Activated CD4-positive, alpha-beta T cell treated with anti-CD3 and anti-CD28 coated beads, Interleukin-2, amount 10 ng/mL, durations not matched to agents 7 days and 5 days (primary cell): ENCODE measurements around the gene GRIN3A. TPM values are rescaled to one million over a fixed set of nuclear protein-coding genes. Genes with fewer than 3 reads are reported as not detected.

ENCODE experiments used
- CTCF ChIA-PET: fragments of 350-600 bp; sonication (Branson Sonifier 250); formaldehyde crosslinking; loops from one replicate; lab custom pipeline; 2021; ENCODE audit warnings: antibody characterized with exemption; lab: Charles Lee
- POLR2A ChIA-PET: fragments of 350-600 bp; sonication (Branson Sonifier 250); formaldehyde crosslinking; loops from one replicate; lab custom pipeline; 2021; ENCODE audit warnings: antibody characterized with exemption; lab: Charles Lee
- DNase-seq: peaks from one replicate; pipeline ENCODE4 v3.0.0-alpha.2; 2020
- H3K27ac Mint-ChIP-seq: one replicate; pipeline ENCODE4 v1.8.0; 2021; ENCODE audit warnings: mild to moderate bottlenecking, moderate library complexity, mixed read lengths
- H3K27me3 Mint-ChIP-seq: one replicate; pipeline ENCODE4 v1.8.0; 2021; ENCODE audit warnings: mixed read lengths
- H3K36me3 Mint-ChIP-seq: one replicate; pipeline ENCODE4 v1.8.0; 2021; ENCODE audit warnings: low read depth, mixed read lengths
- H3K4me1 Mint-ChIP-seq: one replicate; pipeline ENCODE4 v1.8.0; 2021; ENCODE audit warnings: mixed read lengths
- H3K4me3 Mint-ChIP-seq: one replicate; pipeline ENCODE4 v1.8.0; 2021; ENCODE audit warnings: mild to moderate bottlenecking, moderate library complexity, mixed read lengths
- H3K9me3 Mint-ChIP-seq: one replicate; pipeline ENCODE4 v1.8.0; 2021; ENCODE audit warnings: mixed read lengths
- total RNA-seq, 2 experiments: library from RNA; stranded (reverse); gene quantifications; one replicate each; pipeline ENCODE4 v1.2.3, GENCODE V29; 2021

GRIN3A gene
- not detected for total RNA-seq

DNA sequence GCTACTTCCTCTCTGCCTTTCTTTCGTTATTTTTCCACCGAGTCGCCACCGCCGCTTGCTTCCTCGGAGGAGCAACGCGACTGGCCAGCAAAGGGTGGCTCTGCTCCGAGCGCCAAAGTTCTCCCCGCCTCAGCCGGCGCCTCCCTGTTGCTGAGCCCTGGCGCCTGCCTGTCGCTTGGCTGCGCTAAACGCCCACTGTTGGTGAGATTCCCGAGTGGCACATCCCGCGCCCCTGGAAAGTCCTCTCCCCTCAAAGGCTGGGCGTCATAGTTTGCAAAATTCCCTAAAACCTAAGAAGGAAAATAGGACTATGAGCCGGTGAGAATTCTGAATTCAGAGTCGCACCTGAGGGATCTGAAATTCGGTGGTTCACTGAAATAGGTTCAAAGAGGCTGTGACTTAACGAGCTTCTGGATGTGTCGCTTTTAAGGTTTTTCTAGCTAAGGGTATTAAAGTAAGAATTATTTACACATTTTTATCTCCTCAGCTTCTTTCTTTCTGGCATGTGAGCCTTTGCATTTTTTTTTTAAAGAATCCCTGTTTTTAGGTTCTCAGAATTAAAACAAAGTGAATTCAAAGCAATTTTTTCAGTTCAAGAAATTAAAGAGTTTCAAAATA, at the start of gene GRIN3A:
Gene GRIN3A, minus strand, starts transcription at position 82 of the 618 bp plus-strand sequence. CDS start 668 bp downstream, outside the sequence.
- no peak within 1 kb of the TSS for H3K27ac Mint-ChIP-seq
- peaks cover 49% of the 10 kb centered on the region for H3K27me3 Mint-ChIP-seq
- POLR2A ChIA-PET = no interaction called here
- no peaks in the 10 kb centered on the region for H3K9me3 Mint-ChIP-seq
- CTCF ChIA-PET = interaction anchor here (0.7 kb wide), 1 partner anchor 1655 kb away, joined by 3 read pairs; no protein-coding TSS in a partner anchor
- no peak for DNase-seq
- H3K36me3 Mint-ChIP-seq = peaks cover 3% of the 10 kb centered on the region
- H3K4me3 Mint-ChIP-seq = no peak within 1 kb of the TSS
- H3K4me1 Mint-ChIP-seq = no peaks in the 10 kb centered on the region

DNA sequence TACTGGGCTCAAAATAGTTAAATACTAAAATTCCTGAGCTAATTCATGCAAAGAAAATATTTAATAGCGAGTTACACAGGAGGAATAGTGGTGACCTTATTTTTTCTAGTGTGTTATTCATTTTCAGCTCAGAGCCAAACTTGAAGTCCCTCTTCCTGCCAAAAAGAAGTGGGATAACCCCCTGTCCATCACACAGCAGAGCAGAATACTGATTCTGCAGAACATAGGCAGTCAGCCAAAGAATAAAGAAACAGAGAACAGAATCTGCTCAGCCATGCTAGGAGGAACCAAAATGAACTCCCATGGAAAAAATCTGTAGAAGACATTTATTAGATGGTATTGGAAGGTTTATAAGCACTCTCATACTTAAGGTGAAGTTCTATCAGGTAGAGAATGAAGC, 49.4 kb upstream of the GRIN3A start:
- H3K4me3 Mint-ChIP-seq = no peak overlapping the region
- no peaks in the 10 kb centered on the region for H3K36me3 Mint-ChIP-seq
- CTCF ChIA-PET = no interaction called here
- no peaks in the 10 kb centered on the region for H3K27me3 Mint-ChIP-seq
- no peaks in the 10 kb centered on the region for H3K4me1 Mint-ChIP-seq
- H3K27ac Mint-ChIP-seq = no peak overlapping the region
- no peak for DNase-seq
- POLR2A ChIA-PET = no interaction called here
- no peaks in the 10 kb centered on the region for H3K9me3 Mint-ChIP-seq

DNA sequence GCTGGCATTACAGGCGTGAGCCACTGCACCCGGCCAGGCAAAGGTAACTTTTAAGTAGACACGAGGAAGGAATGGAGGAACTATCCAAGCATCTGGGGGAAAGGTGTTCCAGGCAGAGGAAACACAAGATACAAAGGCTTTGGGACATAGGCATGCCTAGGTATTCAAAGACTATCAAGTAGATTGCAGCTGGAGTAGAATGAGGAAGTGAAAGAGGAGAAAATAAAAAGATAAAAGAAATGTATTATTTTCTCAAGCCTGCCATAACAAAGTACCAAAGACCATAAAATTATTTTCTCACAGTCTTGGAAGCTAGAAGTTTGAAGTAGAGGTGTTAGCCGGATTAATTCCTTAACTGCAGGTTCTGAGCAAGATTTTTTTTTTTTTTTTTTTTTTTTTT, 39.9 kb upstream of the GRIN3A start:
- DNase-seq = no peak
- Mint-ChIP-seq H3K4me3 (no peak overlapping the region), H3K9me3 (no peaks in the 10 kb centered on the region), H3K27me3 (no peaks in the 10 kb centered on the region), H3K27ac (no peak overlapping the region), H3K4me1 (no peaks in the 10 kb centered on the region), H3K36me3 (no peaks in the 10 kb centered on the region)
- CTCF ChIA-PET = no interaction called here
- POLR2A ChIA-PET = no interaction called here

DNA sequence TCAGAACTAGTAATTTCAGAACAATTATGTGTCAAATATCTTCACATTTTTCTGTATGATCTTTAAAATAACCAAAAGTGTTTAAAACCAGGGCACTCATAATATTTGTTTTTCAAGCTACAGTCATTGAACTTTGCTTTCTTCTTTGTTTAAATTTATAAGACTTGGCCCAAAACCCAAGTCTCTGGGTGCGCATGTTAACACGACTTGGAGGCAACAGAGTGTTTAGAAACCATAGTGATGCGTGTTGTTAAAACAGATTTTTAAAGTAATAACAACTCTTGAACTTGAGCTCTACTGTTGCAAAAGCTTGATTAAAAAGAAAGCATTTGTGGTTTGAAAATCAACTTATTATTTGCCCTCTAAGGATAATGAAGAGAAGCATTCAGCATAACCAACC, 26.0 kb upstream of the GRIN3A start:
- Mint-ChIP-seq H3K9me3 (no peaks in the 10 kb centered on the region), H3K27me3 (no peaks in the 10 kb centered on the region), H3K4me1 (no peaks in the 10 kb centered on the region), H3K36me3 (no peaks in the 10 kb centered on the region), H3K27ac (no peak overlapping the region), H3K4me3 (no peak overlapping the region)
- DNase-seq = no peak
- POLR2A ChIA-PET = no interaction called here
- CTCF ChIA-PET = no interaction called here

DNA sequence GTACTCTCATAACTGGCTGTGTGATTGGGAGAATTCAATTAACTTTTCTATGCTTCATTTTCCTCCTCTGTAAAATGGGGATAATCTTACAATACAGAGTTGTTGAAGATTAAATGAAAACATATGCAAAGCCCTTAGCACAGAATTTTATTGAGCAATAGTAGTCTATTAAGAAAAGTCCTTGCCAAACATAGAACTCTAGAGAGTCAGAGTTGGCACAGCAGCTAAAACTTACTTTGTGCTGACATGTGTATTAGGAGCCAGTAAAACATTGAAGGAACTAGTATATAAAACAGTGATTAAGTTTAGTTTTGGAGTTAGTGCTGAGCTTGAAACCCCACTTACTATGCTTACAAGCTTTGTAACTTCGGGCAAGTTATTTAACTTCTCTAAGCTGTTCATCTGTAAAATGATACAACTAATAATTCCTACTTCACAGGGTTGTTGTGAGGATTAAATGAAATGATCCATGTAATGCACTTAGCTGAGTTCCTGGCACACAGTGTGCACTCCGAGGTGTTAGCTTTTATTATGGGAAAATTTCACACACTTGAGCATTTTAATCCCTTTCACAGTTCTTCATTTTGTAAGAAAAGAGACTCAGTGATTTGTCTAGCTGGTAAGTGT, 20.0 kb upstream of the GRIN3A start:
- Mint-ChIP-seq H3K9me3 (no peaks in the 10 kb centered on the region), H3K36me3 (no peaks in the 10 kb centered on the region), H3K27ac (no peak overlapping the region), H3K27me3 (no peaks in the 10 kb centered on the region), H3K4me1 (no peaks in the 10 kb centered on the region), H3K4me3 (no peak overlapping the region)
- ChIA-PET CTCF (no interaction called here), POLR2A (no interaction called here)
- no peak for DNase-seq

DNA sequence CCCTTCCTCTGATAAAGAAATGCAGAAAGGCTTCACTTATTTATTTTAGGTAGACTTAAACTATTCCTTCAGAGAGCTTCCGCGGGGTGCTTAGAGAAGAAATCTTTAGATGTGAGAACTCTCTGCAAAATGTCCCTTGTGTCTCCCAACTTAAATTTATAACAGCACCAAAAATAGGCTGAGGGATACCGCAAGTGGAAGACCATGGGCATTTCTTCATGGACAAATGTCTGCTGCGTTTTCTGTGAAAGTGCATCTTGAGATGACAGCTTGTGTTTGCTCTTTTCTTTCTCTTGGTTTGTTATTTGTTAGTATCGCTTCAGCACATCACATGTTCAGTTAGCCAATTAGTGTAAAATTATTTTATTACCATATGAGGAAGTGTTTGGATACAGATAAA, 15.3 kb upstream of the GRIN3A start:
- Mint-ChIP-seq H3K27me3 (no peaks in the 10 kb centered on the region), H3K4me1 (no peaks in the 10 kb centered on the region), H3K36me3 (no peaks in the 10 kb centered on the region), H3K9me3 (no peaks in the 10 kb centered on the region), H3K4me3 (no peak overlapping the region), H3K27ac (no peak overlapping the region)
- CTCF ChIA-PET = no interaction called here
- POLR2A ChIA-PET = no interaction called here
- no peak for DNase-seq

DNA sequence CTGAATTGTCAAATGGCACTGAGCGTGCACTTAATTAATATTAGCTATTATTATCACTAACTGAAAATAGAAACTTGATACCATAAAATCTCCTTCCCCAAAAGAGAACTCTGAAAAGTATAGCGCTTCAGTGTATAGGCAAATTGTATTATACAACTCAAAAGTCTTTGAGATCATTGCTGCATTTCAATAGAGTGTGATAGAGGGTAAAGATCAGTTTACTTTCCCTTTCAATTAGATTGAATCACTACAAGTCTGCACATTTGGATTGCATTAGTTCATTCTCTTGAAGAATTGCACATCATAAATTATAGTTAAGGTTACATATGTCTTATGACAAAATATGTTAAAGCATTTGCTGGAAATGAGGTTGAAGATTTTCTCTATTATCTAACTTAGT, 13.4 kb upstream of the GRIN3A start:
- Mint-ChIP-seq H3K4me1 (no peaks in the 10 kb centered on the region), H3K27ac (no peak overlapping the region), H3K4me3 (no peak overlapping the region), H3K36me3 (no peaks in the 10 kb centered on the region), H3K9me3 (no peaks in the 10 kb centered on the region), H3K27me3 (no peaks in the 10 kb centered on the region)
- CTCF ChIA-PET = no interaction called here
- POLR2A ChIA-PET = no interaction called here
- no peak for DNase-seq

DNA sequence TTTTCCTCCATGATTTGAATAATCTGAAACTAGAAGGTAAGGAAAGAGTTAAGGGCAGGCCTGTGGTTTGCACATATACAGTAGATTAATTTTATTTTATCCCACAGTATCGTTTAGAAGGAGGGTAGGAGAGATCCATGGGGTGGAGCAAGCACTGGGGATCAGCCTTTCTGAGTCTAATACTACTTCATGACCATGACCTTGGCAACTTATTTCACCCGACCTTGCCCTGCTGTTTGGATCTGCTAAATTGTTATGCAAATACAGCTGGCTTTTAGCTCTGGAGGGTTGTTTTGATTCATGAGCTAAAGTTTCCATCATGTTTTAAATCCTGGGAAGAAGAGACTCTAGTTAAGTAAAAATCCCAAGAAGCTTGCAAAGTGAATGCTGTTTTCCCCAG, 864 bp upstream of the GRIN3A start:
- CTCF ChIA-PET = no interaction called here
- POLR2A ChIA-PET = no interaction called here
- H3K27ac Mint-ChIP-seq = no peak overlapping the region
- no peak overlapping the region for H3K4me3 Mint-ChIP-seq
- no peaks in the 10 kb centered on the region for H3K9me3 Mint-ChIP-seq
- DNase-seq = no peak
- peaks cover 48% of the 10 kb centered on the region for H3K27me3 Mint-ChIP-seq
- H3K36me3 Mint-ChIP-seq = peaks cover 3% of the 10 kb centered on the region
- H3K4me1 Mint-ChIP-seq = no peaks in the 10 kb centered on the region

DNA sequence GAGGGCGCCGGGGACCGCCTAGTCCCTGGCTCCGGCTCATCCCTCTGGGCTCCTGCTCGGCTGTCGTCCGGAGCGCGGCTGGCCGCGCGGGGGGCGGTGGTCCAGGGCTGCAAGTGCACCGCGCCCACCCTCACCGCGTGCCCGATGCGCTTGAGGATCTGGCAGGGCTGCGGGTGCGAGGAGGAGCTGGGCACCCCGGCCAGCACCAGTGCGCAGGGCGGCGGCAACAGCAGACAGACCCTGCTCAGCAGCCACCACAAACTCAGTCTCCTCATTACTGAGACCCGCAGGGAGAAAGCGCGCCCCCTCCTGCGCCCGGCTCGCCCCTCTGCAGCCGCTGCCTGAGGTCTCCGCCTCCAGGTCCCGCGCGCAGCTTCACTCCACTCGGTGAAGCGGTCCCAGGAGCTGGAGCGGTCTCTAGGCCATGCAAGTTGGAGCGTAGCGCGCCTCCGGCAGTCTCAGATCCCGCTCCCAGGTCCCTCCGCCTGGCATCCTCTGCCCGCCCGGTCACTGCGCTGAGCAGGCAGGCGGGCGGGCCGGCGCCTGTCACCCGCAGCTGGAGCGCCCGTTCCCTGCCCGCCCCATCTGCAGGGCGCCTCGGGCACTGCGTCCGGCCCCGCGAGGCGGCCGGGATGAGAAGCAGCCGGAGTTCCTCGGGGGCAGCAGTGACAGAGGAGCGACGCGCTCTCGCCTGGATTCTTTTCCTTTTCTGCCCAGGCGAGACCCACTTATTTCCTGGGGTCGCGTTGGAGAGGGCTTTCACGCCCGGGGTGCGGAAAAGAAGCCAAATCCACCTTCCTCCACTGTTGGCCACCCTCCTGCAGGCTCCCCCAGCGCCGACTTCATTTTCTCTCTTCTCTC, 512 bp downstream of the GRIN3A start:
- H3K4me1 Mint-ChIP-seq = no peaks in the 10 kb centered on the region
- no peak for DNase-seq
- peaks cover 49% of the 10 kb centered on the region for H3K27me3 Mint-ChIP-seq
- ChIA-PET CTCF (interaction anchor here (0.7 kb wide), 1 partner anchor 1655 kb away, joined by 3 read pairs; no protein-coding TSS in a partner anchor), POLR2A (no interaction called here)
- H3K27ac Mint-ChIP-seq = no peak overlapping the region
- H3K9me3 Mint-ChIP-seq = no peaks in the 10 kb centered on the region
- peaks cover 3% of the 10 kb centered on the region for H3K36me3 Mint-ChIP-seq
- H3K4me3 Mint-ChIP-seq = no peak overlapping the region

DNA sequence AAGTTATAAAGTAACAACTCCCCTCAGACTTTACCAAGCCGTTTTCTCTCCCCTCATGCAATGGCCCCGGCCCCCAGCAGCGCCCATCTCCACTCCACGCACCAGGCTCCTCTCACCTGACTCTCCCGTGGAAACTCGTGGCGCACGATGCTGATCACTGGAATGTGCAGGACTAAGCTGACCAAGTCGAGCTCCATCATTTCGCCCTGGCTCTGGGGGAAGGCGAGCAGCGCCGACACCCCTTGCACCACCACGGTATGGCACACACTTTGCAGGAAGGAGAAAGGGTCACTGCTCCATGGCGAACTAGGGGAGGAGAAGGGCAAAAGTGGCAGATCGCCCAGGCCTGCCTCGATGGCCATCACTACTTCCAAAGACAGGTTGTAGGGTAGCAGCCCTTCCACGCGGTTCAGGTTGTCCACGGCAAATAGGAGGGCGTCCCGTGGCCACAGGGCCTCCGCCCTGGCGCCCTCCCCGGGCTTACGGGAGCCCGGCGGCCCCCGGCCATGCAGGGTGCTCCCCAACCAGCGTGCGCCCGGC, 1.2 kb downstream of the GRIN3A start:
- no peak overlapping the region for H3K27ac Mint-ChIP-seq
- H3K4me3 Mint-ChIP-seq = no peak overlapping the region
- peaks cover 3% of the 10 kb centered on the region for H3K36me3 Mint-ChIP-seq
- no peak for DNase-seq
- CTCF ChIA-PET = no interaction called here
- peaks cover 51% of the 10 kb centered on the region for H3K27me3 Mint-ChIP-seq
- H3K9me3 Mint-ChIP-seq = no peaks in the 10 kb centered on the region
- no peaks in the 10 kb centered on the region for H3K4me1 Mint-ChIP-seq
- POLR2A ChIA-PET = no interaction called here

DNA sequence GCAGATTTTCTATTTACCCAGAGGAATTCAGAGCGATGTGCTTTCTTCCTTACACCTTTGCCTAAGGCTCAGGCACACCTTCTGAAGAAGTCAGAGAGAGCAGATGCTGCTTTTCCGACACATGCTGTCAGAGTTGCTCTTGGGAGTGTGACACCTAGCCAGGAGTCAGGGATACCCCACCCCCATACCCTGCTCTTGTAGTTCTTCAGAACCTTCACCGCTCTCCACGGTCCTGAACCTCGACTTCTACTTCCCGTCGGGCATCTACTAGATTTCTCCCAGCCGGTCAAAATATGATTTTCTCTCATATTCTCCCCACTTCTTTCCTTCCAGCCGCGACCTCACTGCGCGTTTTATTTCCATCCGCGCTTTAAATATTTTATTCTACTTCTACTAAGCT, 1.7 kb downstream of the GRIN3A start:
- Mint-ChIP-seq H3K27me3 (peaks cover 53% of the 10 kb centered on the region), H3K36me3 (peaks cover 3% of the 10 kb centered on the region), H3K9me3 (no peaks in the 10 kb centered on the region), H3K4me3 (no peak overlapping the region), H3K4me1 (no peaks in the 10 kb centered on the region), H3K27ac (no peak overlapping the region)
- ChIA-PET CTCF (no interaction called here), POLR2A (no interaction called here)
- no peak for DNase-seq

DNA sequence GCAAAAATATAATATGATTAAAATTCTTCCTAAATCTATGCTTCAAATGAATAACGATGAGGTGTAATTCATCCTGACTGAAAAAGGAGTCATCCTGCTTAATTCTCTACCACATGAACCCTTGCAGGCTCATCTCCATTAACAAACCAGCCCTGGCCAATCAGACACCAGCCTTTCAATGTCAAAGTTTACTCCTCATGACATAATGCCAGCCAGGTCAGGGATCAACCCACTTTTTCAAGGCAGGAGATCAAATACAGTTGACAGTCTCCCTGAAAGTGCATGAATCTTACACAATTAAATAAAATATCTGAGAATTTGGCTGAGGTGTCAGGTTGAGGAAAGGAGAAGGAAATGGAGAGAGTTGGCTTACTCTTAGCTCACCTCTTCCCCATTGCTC, 7.0 kb downstream of the GRIN3A start:
- Mint-ChIP-seq H3K9me3 (no peaks in the 10 kb centered on the region), H3K4me3 (no peak overlapping the region), H3K27me3 (peaks cover 20% of the 10 kb centered on the region), H3K27ac (no peak overlapping the region), H3K4me1 (no peaks in the 10 kb centered on the region), H3K36me3 (no peaks in the 10 kb centered on the region)
- ChIA-PET CTCF (no interaction called here), POLR2A (no interaction called here)
- DNase-seq = no peak
